HG03095 (cell line): ENCODE results near the gene CLRN2.
"Not testable (repeated sequence)": the region's sequence is repeated elsewhere in the genome, so short reads cannot be mapped to it uniquely, and the experiment has no call there.

Experiments
- ATAC-seq: cut with Tn5 transposase; IDR thresholded peaks from one replicate; pipeline ENCODE4 v1.9.1; 2021; ENCODE audit warnings: moderate library complexity; ENCODE audit not compliant: unreplicated experiment

CLRN2 gene

GRCh38 chr4:17544205-17544604 lies 29.2 kb downstream of the CLRN2 start:
- ATAC-seq = no peak

- ATAC-seq = no peak
Measured at GRCh38 chr4:17544831-17545234, 29.9 kb downstream of the CLRN2 start.

GRCh38 chr4:17545374-17546140 lies 30.6 kb downstream of the CLRN2 start:
- ATAC-seq = no peak

GRCh38 chr4:17546222-17546621 lies 31.3 kb downstream of the CLRN2 start:
- ATAC-seq = no peak

- no peak for ATAC-seq
Measured at GRCh38 chr4:17546678-17547077, 31.7 kb downstream of the CLRN2 start.

GRCh38 chr4:17550549-17550948 lies 35.6 kb downstream of the CLRN2 start:
- no peak for ATAC-seq

GRCh38 chr4:17552427-17552826 lies 37.5 kb downstream of the CLRN2 start:
- no peak for ATAC-seq

GRCh38 chr4:17554568-17554967 lies 39.6 kb downstream of the CLRN2 start:
- no peak for ATAC-seq

GRCh38 chr4:17556498-17556897 lies 41.5 kb downstream of the CLRN2 start:
- no peak for ATAC-seq

- ATAC-seq = no peak
Measured at GRCh38 chr4:17557880-17558279, 42.9 kb downstream of the CLRN2 start.

GRCh38 chr4:17558941-17559708 lies 44.2 kb downstream of the CLRN2 start:
- no peak for ATAC-seq

GRCh38 chr4:17559709-17560048 lies 44.7 kb downstream of the CLRN2 start:
- no peak for ATAC-seq

- no peak for ATAC-seq
Measured at GRCh38 chr4:17560065-17560673, 45.2 kb downstream of the CLRN2 start.

- no peak for ATAC-seq
Measured at GRCh38 chr4:17561195-17561909, 46.4 kb downstream of the CLRN2 start.

GRCh38 chr4:17562157-17562556 lies 47.2 kb downstream of the CLRN2 start:
- ATAC-seq = no peak

- no peak for ATAC-seq
Measured at GRCh38 chr4:17565846-17566245, 50.9 kb downstream of the CLRN2 start.

GRCh38 chr4:17567271-17567670 lies 52.3 kb downstream of the CLRN2 start:
- no peak for ATAC-seq

- no peak for ATAC-seq
Measured at GRCh38 chr4:17574206-17574605, 59.2 kb downstream of the CLRN2 start.

- ATAC-seq = not testable (repeated sequence)
Measured at GRCh38 chr4:17575177-17575576, 60.2 kb downstream of the CLRN2 start.
